ENCODE results near the gene ZNF2.

GRCh38 chr2:95203911-95204310 is 38.3 kb downstream of the ZNF2 start:
- no peak for TF ChIP-seq CTCF (conservative IDR thresholded peaks at IDR 0.05; ENCODE audit: low read depth in 2 of 2)
- TF ChIP-seq REST (IDR thresholded peaks at IDR 0.05; ENCODE audit: unreplicated experiment), result no peak
- TF ChIP-seq EZH2 (IDR thresholded peaks at IDR 0.05; ENCODE audit: low read depth, unreplicated experiment), result no peak
- no peak for TF ChIP-seq POLR2AphosphoS5 (IDR thresholded peaks at IDR 0.05; ENCODE audit: low read depth)
- TF ChIP-seq EZH2phosphoT487 (IDR thresholded peaks at IDR 0.05; ENCODE audit: unreplicated experiment), result no peak
- no peak for TF ChIP-seq ZNF462 (CRISPR knock-in tag; IDR thresholded peaks at IDR 0.05)
- no peak for TF ChIP-seq CREB1 (CRISPR knock-in tag; IDR thresholded peaks at IDR 0.05; ENCODE audit: low read depth)
- TF ChIP-seq ZNF114 (CRISPR knock-in tag; IDR thresholded peaks at IDR 0.05), result no peak
- TF ChIP-seq JUNB (IDR thresholded peaks at IDR 0.05; ENCODE audit: unreplicated experiment), result no peak
